Islet of Langerhans (tissue), 1 donor: ENCODE data around the gene FANCI.

ENCODE experiments used
- FAIRE-seq: peaks from one replicate; lab custom pipeline; 2011; peaks lifted over from hg19 to GRCh38; lab: Jason Lieb, UNC

Gene FANCI

GRCh38 chr15:89243691-89244573, at the start of gene FANCI:
TSS of gene FANCI (plus strand) at chr15:89243979. CDS start at chr15:89247648, 3,669 bp downstream.
- no peak for FAIRE-seq

- FAIRE-seq: no peak
These were observed 49.2 kb upstream of the FANCI start for GRCh38 chr15:89194608-89195007.

- FAIRE-seq: no peak
These were observed 47.9 kb upstream of the FANCI start for GRCh38 chr15:89195836-89196235.

GRCh38 chr15:89196241-89196640, 47.5 kb upstream of the FANCI start:
- FAIRE-seq: no peak

- FAIRE-seq: no peak
These were observed 46.8 kb upstream of the FANCI start for GRCh38 chr15:89196994-89197393.

- FAIRE-seq: no peak
These were observed 46.2 kb upstream of the FANCI start for GRCh38 chr15:89197503-89197971.

- no peak for FAIRE-seq
These were observed 45.6 kb upstream of the FANCI start for GRCh38 chr15:89198196-89198595.

GRCh38 chr15:89198934-89199333, 44.8 kb upstream of the FANCI start:
- no peak for FAIRE-seq

- FAIRE-seq: no peak
These were observed 44.0 kb upstream of the FANCI start for GRCh38 chr15:89199746-89200145.

- FAIRE-seq: no peak
These were observed 43.6 kb upstream of the FANCI start for GRCh38 chr15:89200182-89200581.

GRCh38 chr15:89201465-89202005, 42.2 kb upstream of the FANCI start:
- no peak for FAIRE-seq

- no peak for FAIRE-seq
These were observed 40.0 kb upstream of the FANCI start for GRCh38 chr15:89203705-89204273.

GRCh38 chr15:89205991-89206585, 37.7 kb upstream of the FANCI start:
- no peak for FAIRE-seq

GRCh38 chr15:89206908-89207331, 36.9 kb upstream of the FANCI start:
- no peak for FAIRE-seq

- no peak for FAIRE-seq
These were observed 35.5 kb upstream of the FANCI start for GRCh38 chr15:89208256-89208655.

GRCh38 chr15:89209057-89209456, 34.7 kb upstream of the FANCI start:
- no peak for FAIRE-seq

- FAIRE-seq: no peak
These were observed 32.1 kb upstream of the FANCI start for GRCh38 chr15:89211678-89212170.

GRCh38 chr15:89215627-89216026, 28.2 kb upstream of the FANCI start:
- no peak for FAIRE-seq

GRCh38 chr15:89217031-89217430, 26.7 kb upstream of the FANCI start:
- no peak for FAIRE-seq

- FAIRE-seq: no peak
These were observed 25.9 kb upstream of the FANCI start for GRCh38 chr15:89217686-89218376.

GRCh38 chr15:89218531-89218930, 25.2 kb upstream of the FANCI start:
- no peak for FAIRE-seq

- no peak for FAIRE-seq
These were observed 22.2 kb upstream of the FANCI start, which contains the start of gene RLBP1 for GRCh38 chr15:89221543-89221942. TSS of gene RLBP1 (minus strand) at chr15:89221579. CDS start at chr15:89218975, 2,604 bp downstream.
